GM21825 (cell line): Measurements from ENCODE around the gene MRAP.

ENCODE experiments used
- ATAC-seq: cut with Tn5 transposase; IDR thresholded peaks from one replicate; pipeline ENCODE4 v1.9.1; 2021; ENCODE audit warnings: mild to moderate bottlenecking, moderate library complexity; ENCODE audit not compliant: unreplicated experiment

Gene MRAP

DNA sequence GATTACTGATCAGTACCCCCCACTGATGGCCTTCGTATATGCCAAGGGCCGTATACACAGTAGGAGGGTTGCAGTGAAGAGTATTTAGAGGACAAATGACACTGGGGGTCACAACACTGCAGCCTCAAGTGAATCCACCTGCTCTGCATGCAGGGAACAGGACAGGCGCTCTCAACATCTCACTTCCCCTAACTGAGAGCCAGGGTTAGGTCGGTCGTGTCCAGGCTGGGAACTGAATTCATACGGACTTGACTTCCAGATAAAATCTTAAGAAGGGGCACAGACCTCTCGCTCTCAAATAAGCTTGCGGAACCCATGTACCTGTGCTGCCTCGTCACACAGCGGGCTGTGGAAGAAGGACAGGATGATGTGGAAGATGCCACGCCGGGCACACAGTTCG lies 22.8 kb downstream of the MRAP start:
- ATAC-seq: no peak

- no peak for ATAC-seq
Observed at GRCh38 chr21:32322103-32322502, 23.4 kb downstream of the MRAP start.

- no peak for ATAC-seq
Observed at GRCh38 chr21:32322676-32323075, 24.0 kb downstream of the MRAP start.

- no peak for ATAC-seq
Observed at GRCh38 chr21:32325706-32326105, 27.1 kb downstream of the MRAP start.

- no peak for ATAC-seq
Observed at GRCh38 chr21:32328595-32328994, 29.9 kb downstream of the MRAP start.

DNA sequence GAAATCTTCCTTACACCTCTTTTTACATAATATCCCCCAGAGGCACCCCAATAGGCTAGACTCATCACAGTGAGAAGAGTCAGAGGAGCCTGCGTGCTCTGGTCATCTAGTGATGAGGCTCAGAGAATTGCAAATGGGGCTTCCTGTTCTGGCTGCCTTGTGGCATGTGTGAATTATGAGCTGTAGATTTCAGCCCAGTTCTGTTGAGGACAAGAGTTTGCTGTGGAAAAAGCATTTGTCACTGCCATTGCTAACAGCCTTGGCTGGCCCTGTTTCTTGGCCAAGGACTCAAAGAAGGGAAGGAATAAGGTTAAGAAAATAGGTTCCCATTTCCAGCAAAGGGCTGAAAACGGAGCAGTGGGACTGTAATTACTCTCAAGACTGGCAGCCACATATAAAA lies 30.7 kb downstream of the MRAP start:
- ATAC-seq: no peak

DNA sequence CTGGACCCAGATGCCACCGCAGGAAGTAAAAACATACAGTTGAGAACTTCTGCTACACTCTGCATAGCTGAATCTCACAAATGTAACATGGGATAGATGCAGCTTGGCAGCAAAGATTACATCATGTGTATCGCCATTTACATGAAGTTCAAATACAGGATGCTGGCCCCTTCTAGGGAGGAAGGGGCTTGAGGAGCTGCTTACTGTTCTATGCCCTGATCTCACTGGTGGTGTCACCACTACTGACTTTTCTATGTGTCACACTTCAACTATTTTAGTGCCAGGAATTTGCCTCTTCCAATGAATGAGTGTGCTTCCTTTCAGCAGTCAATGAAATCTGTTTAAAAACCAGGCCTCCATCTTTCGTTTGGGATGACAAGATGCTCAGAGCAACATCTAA lies 31.1 kb downstream of the MRAP start:
- no peak for ATAC-seq

GRCh38 chr21:32330784-32331311 lies 32.2 kb downstream of the MRAP start:
- ATAC-seq: no peak

GRCh38 chr21:32331444-32332305 lies 33.0 kb downstream of the MRAP start:
- ATAC-seq: no peak

- no peak for ATAC-seq
Observed at GRCh38 chr21:32332463-32332951, 33.9 kb downstream of the MRAP start.

GRCh38 chr21:32333953-32334673 lies 35.5 kb downstream of the MRAP start:
- ATAC-seq: no peak

GRCh38 chr21:32334980-32335531 lies 36.4 kb downstream of the MRAP start:
- ATAC-seq: no peak

DNA sequence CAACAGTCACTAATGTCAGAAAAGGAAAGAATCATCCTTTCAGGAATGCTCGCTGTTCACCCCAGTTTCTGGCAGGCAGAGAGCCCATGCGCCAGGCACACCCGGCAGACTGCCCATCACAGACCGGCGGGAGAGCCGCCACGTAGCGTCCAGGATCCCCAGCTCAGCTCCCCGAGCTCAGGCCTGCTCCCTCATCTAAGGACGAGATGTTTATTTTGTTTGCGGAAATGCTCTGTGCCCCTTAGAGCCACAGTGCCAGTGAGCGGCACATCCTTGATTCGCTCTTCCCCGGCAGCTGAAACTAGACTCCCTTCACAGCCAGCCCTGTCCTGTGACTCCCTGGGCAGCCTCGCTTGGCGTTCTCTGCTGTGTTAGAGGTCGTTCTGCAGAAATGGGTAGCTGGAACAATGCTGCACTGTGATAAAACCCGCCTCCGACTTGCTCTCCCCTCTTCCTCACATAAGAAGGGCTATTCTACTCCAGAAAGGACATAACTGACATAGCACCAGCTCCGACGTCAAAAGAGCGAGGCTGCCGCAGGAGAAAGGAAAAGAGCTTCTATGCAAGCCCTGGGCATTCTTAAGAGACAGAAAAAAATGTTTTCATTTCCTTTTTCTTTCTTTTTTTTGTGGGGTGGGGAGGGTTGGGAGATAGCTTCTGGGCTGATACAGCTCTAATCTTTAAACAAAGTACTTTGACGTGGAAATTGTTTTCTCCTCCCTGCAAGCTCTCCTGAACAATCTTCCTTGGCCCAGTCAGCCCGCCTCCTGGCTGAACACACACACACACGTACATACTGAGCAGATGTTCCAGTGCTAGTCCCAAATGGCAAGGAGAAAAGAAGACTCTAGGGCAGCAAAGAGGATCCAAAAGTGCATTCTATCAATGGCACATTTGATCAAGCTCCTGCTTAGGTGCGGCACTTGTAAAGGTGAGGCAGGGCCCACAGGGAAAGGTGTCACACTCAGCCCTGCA lies 37.2 kb downstream of the MRAP start:
- no peak for ATAC-seq

DNA sequence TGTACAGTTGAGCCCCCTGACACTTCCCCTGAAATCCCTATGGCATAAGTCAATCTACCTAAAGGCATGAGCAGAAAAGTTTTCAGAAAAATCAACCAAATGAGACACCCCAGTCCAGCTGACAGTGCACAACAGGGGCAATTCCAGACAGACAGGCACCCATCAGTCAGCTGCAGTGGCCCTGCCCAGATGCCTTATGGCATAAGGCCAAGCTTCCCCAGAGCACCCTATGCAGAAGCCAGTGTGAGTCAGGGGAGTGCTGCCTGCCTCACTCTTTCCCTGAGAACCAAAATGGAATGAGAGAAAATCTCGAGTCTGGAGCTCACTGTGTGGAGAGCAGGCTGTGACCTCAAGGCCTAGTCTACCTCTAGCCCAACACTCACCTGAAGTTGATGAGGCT lies 38.1 kb downstream of the MRAP start:
- no peak for ATAC-seq

- no peak for ATAC-seq
Observed at GRCh38 chr21:32337206-32337605, 38.6 kb downstream of the MRAP start.

- no peak for ATAC-seq
Observed at GRCh38 chr21:32338209-32338921, 39.7 kb downstream of the MRAP start.

DNA sequence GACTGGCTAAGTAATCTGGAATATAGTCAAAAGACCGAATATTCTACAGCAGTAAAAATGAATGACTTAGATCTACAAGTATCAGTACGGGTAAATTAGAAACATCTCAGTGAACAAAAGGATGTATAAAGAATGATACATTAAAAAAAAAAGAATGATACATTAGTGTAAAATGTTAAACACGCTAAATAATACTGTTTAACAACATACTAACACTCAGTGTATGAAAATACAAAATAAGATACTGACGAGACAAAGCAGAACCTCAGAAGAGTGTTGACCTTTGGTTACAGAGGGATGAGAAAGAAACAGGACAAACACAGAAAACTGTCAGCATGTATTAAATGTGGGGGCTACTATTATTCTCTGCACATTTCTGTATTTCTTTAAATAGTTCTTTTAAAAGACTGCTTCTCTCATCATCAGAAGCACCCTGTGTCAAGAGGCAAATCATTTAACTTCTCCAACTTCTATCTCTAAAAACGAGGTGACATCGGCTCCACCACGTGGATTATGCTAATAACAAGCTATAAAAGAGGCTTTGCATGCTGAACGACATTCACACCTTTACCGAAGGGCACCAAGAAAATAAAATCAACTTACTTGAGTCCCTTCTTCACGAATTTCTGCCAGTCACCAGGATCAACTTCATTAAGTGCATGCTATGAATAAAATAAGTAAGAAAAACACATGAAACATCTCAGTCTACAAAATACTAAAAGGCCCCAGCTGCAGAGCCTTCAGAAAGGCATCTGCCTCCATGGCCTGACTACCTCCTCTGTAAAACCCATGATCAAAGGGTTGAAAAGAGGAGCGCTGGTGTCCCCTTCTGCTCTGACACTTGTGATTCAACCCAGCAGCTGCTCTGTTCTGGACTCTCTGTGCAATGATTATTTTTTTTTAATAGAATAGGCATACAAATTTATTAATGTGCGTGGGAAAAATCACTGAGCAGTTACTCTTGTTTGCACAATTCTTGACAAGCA lies 42.5 kb downstream of the MRAP start:
- ATAC-seq: no peak

- ATAC-seq: no peak
Observed at GRCh38 chr21:32346951-32347350, 48.3 kb downstream of the MRAP start.

- ATAC-seq: no peak
Observed at GRCh38 chr21:32347351-32347750, 48.7 kb downstream of the MRAP start.
